Measurements from ENCODE around the gene ADIPOR2. TPM values are rescaled to one million over a fixed set of nuclear protein-coding genes. Genes with fewer than 3 reads are reported as not detected.

The ADIPOR2 gene
- total and polyA plus RNA-seq, 2 donors (not counting 1 experiment from before 2014, with no cell fraction given) = 9.2 to 35.9 TPM

- H3K4me3 ChIP-seq (ENCODE audit: control extremely low read depth in 1 of 5, extremely low read depth in 1 of 5, insufficient read depth in 1 of 5, low read depth in 2 of 5, low read length in 4 of 5) = peak overlapping the region; percentile 8 to 88 (median 66)
- H3K79me2 ChIP-seq (ENCODE audit: control insufficient read depth, insufficient read depth, low read length) = no peaks in the 10 kb centered on the region
- peak; percentile 74 for DNase-seq
- H3K27ac Mint-ChIP-seq = peak overlapping the region; percentile 88
- H3K27me3 Mint-ChIP-seq = no peaks in the 10 kb centered on the region
- peak; percentile 8 for ATAC-seq (ENCODE audit: low read depth)
- H3K27ac ChIP-seq (ENCODE audit: low read length in 2 of 2) = peak overlapping the region; percentile 67 to 83
- H3K4me1 Mint-ChIP-seq = peaks cover 30% of the 10 kb centered on the region
- H3K36me3 ChIP-seq (replicated peaks in 1 of 2; ENCODE audit: control extremely low read depth in 1 of 2, control insufficient read depth in 1 of 2, extremely low read depth in 1 of 2, insufficient read depth in 2 of 2, low read length in 1 of 2) = no peaks in the 10 kb centered on the region
- no peaks in the 10 kb centered on the region for H4K20me1 ChIP-seq (ENCODE audit: control insufficient read depth, insufficient read depth, low read length, poor library complexity, severe bottlenecking)
- WGBS (ENCODE audit: insufficient coverage) = 5% methylated on average over 71 of the region's 71 CpGs
- intact Hi-C loops (cut with micrococcal nuclease) = no loop called here
- CTCF ChIA-PET = interaction anchor here (0.9 to 15.6 kb wide), 8 partner anchors 109 to 215 kb away, joined by 3 to 620 read pairs (median 8); no protein-coding TSS in a partner anchor
- H3K27me3 ChIP-seq (replicated peaks in 1 of 4; ENCODE audit: control extremely low read depth in 1 of 4, control insufficient read depth in 3 of 4, insufficient read depth in 4 of 4, low read length in 3 of 4) = no peaks in the 10 kb centered on the region
- POLR2A ChIA-PET = interaction anchor here (0.6 to 1.9 kb wide), 5 partner anchors 10 to 785 kb away, joined by 3 to 17 read pairs (median 8); no protein-coding TSS in a partner anchor
- H3K4me2 ChIP-seq (replicated peaks; ENCODE audit: low read depth, low read length, poor library complexity, severe bottlenecking) = peak overlapping the region; percentile 94
- H3K9ac ChIP-seq (ENCODE audit: low read length) = peak overlapping the region; percentile 80
- H3K9me3 ChIP-seq (ENCODE audit: control extremely low read depth in 1 of 3, control insufficient read depth in 2 of 3, insufficient read depth in 1 of 3, low read length in 2 of 3) = no peaks in the 10 kb centered on the region
- peaks cover 9 to 32% of the 10 kb centered on the region in 2 donors for H3K4me1 ChIP-seq (ENCODE audit: control insufficient read depth in 2 of 2, insufficient read depth in 2 of 2, low read length in 2 of 2)
- peak overlapping the region; percentile 84 for H3K4me3 Mint-ChIP-seq
- H2AFZ ChIP-seq (ENCODE audit: insufficient read depth, low read depth, low read length, poor library complexity, severe bottlenecking) = peak overlapping the region; percentile 88
- no peaks in the 10 kb centered on the region for H3K9me3 Mint-ChIP-seq (ENCODE audit: insufficient read depth)
- TF ChIP-seq EZH2 (IDR thresholded peaks at IDR 0.05; ENCODE audit: borderline replicate concordance, insufficient read depth, low read depth, low read length, poor library complexity, severe bottlenecking) (no peak), CTCF (IDR thresholded peaks at IDR 0.05) (no peak)
These were observed 106.4 kb downstream of the ADIPOR2 start for GRCh38 chr12:1797011-1797901.

All from B cell (primary cell).